GM12878 (cell line): Measurements from ENCODE around the gene ARID4B. TPM values are rescaled to one million over a fixed set of nuclear protein-coding genes. Genes with fewer than 3 reads are reported as not detected.

Experiments used
- ATAC-seq: fragments of 200-7000 bp; cut with Tn5 transposase; 3 replicates; pipeline ENCODE4 v1.9.1; 2020; ENCODE audit warnings: mild to moderate bottlenecking, moderate library complexity
- BruUV-seq: library from RNA; stranded (reverse); fragments of 400-500 nt; replicated peaks from 2 replicates; lab custom pipeline; 2021; lab: Mats Ljungman, UMichigan
- CTCF ChIA-PET: fragments of 300-600 bp; sonication (Branson Sonifier 250); formaldehyde crosslinking; extraction: SDS; loops from one replicate; lab custom pipeline; 2021; ENCODE audit warnings: inconsistent platforms; lab: Yijun Ruan, JAX
- POLR2A ChIA-PET: fragments of 350-600 bp; formaldehyde crosslinking; extraction: SDS; loops from one replicate; lab custom pipeline; 2021; ENCODE audit warnings: inconsistent platforms; lab: Charles Lee
- RAD21 ChIA-PET: fragments of 300-600 bp; sonication (Branson Sonifier 250); formaldehyde crosslinking; loops from one replicate; lab custom pipeline; 2023; ENCODE audit warnings: antibody characterized with exemption; ENCODE audit not compliant: unreplicated experiment; lab: Charles Lee
- SMC1A ChIA-PET: fragments of 300-600 bp; sonication (Branson Sonifier 250); formaldehyde crosslinking; loops from one replicate; lab custom pipeline; 2023; ENCODE audit not compliant: unreplicated experiment, uncharacterized antibody; lab: Charles Lee
- DNase-seq: peaks from one replicate; pipeline ENCODE4 v3.0.0-alpha.2; 2011; ENCODE audit warnings: low read depth, low spot score
- FAIRE-seq: peaks from 3 replicates; lab custom pipeline; 2011; peaks lifted over from hg19 to GRCh38; lab: Jason Lieb, UNC
- H2AFZ ChIP-seq: 2 replicates; pipeline ENCODE4 v1.6.0; 2011; ENCODE audit warnings: low read depth, low read length, control low read depth; ENCODE audit not compliant: control insufficient read depth
- H3K27ac ChIP-seq: 2 replicates; pipeline ENCODE4 v1.5.1; 2011; ENCODE audit warnings: control low read depth; ENCODE audit not compliant: control insufficient read depth, insufficient read depth
- H3K27me3 ChIP-seq, 2 experiments: replicated peaks in 1 of 2; 2 replicates each; pipeline versions ENCODE4 v1.6.0 to v1.6.1; 2011; ENCODE audit warnings: low read length in 1 of 2; ENCODE audit not compliant: control insufficient read depth in 2 of 2, insufficient read depth in 2 of 2
- H3K36me3 ChIP-seq, 2 experiments: 2 replicates each; pipeline ENCODE4 v1.5.1; 2011; ENCODE audit warnings: low read length in 1 of 2; ENCODE audit not compliant: control insufficient read depth in 2 of 2, insufficient read depth in 2 of 2
- H3K4me1 ChIP-seq: 2 replicates; pipeline ENCODE4 v1.6.1; 2011; ENCODE audit warnings: mild to moderate bottlenecking, low read length, moderate library complexity, mixed read lengths; ENCODE audit not compliant: control insufficient read depth, insufficient read depth
- H3K4me2 ChIP-seq: 2 replicates; pipeline ENCODE4 v1.6.0; 2011; ENCODE audit warnings: control low read depth; ENCODE audit not compliant: control insufficient read depth, insufficient read depth
- H3K4me3 ChIP-seq: fragments of 200-600 bp; sonication (generic); 2 replicates; pipeline ENCODE4 v1.5.1; 2016
- H3K79me2 ChIP-seq: 2 replicates; pipeline ENCODE4 v1.6.0; 2011; ENCODE audit warnings: low read length; ENCODE audit not compliant: control insufficient read depth, insufficient read depth
- H3K9ac ChIP-seq: 2 replicates; pipeline ENCODE4 v1.8.0; 2011; ENCODE audit warnings: low read length, control low read depth, mixed read lengths; ENCODE audit not compliant: control insufficient read depth, insufficient read depth
- H3K9me3 ChIP-seq: replicated peaks from 3 replicates; pipeline ENCODE4 v1.5.1; 2011; ENCODE audit warnings: mild to moderate bottlenecking, low read length; ENCODE audit not compliant: control insufficient read depth, insufficient read depth
- H4K20me1 ChIP-seq: 2 replicates; pipeline ENCODE4 v1.6.0; 2011; ENCODE audit not compliant: control insufficient read depth, insufficient read depth
- CBFB ChIP-seq: IDR thresholded peaks from 2 replicates; pipeline ENCODE4 v1.6.1; 2016; ENCODE audit warnings: antibody characterized with exemption, low read depth
- IKZF1 ChIP-seq: fragments of 450-650 bp; conservative IDR thresholded peaks from 2 replicates; pipeline ENCODE4 v1.6.1; 2017; ENCODE audit warnings: antibody characterized with exemption, mild to moderate bottlenecking
- IRF3 ChIP-seq: fragments of 450-650 bp; IDR thresholded peaks from 2 replicates; pipeline ENCODE4 v1.6.1; 2014; ENCODE audit warnings: mild to moderate bottlenecking
- IRF4 ChIP-seq: IDR thresholded peaks from 2 replicates; pipeline ENCODE4 v1.6.1; 2011; ENCODE audit warnings: low read depth, low read length
- KAT2A ChIP-seq: conservative IDR thresholded peaks from 2 replicates; pipeline ENCODE4 v1.6.1; 2011; ENCODE audit warnings: low read depth, low read length; ENCODE audit not compliant: control insufficient read depth
- MEF2B ChIP-seq: fragments of 450-650 bp; IDR thresholded peaks from 2 replicates; pipeline ENCODE4 v1.6.1; 2018; ENCODE audit warnings: mild to moderate bottlenecking, moderate library complexity; ENCODE audit not compliant: partially characterized antibody, poor library complexity, severe bottlenecking
- MYC ChIP-seq: IDR thresholded peaks from 2 replicates; pipeline ENCODE4 v1.6.1; 2011; ENCODE audit warnings: mild to moderate bottlenecking, low read length, moderate library complexity, inconsistent platforms; ENCODE audit not compliant: insufficient read depth, insufficient replicate concordance, insufficient read length, severe bottlenecking
- NFIC ChIP-seq: IDR thresholded peaks from 2 replicates; pipeline ENCODE4 v1.6.1; 2012; ENCODE audit warnings: low read depth, mild to moderate bottlenecking, inconsistent platforms, low read length, moderate library complexity
- NFXL1 ChIP-seq: fragments of 450-650 bp; IDR thresholded peaks from 2 replicates; pipeline ENCODE4 v1.6.1; 2017; ENCODE audit warnings: antibody characterized with exemption, mild to moderate bottlenecking, borderline replicate concordance
- POLR2AphosphoS2 ChIP-seq: IDR thresholded peaks from 2 replicates; pipeline ENCODE4 v1.6.1; 2011; ENCODE audit warnings: low read depth, mild to moderate bottlenecking, low read length, improper control_type of control experiment, moderate library complexity
- RELA ChIP-seq: fragments of 450-650 bp; IDR thresholded peaks from 2 replicates; pipeline ENCODE4 v1.8.0; 2014; ENCODE audit warnings: borderline replicate concordance; ENCODE audit not compliant: partially characterized antibody
- STAT3 ChIP-seq: IDR thresholded peaks from 2 replicates; pipeline ENCODE4 v1.6.1; 2011; ENCODE audit warnings: low read depth, low read length, improper control_type of control experiment
- TBL1XR1 ChIP-seq: IDR thresholded peaks from 2 replicates; pipeline ENCODE4 v1.6.1; 2012; ENCODE audit warnings: low read depth, low read length, improper control_type of control experiment
- WRNIP1 ChIP-seq: IDR thresholded peaks from 2 replicates; pipeline ENCODE4 v1.6.1; 2011; ENCODE audit warnings: low read depth, low read length, improper control_type of control experiment, borderline replicate concordance
- YY1 ChIP-seq: IDR thresholded peaks from 2 replicates; pipeline ENCODE4 v1.6.1; 2011; ENCODE audit warnings: low read depth, mild to moderate bottlenecking, low read length
- ZNF274 ChIP-seq: IDR thresholded peaks from one replicate; pipeline ENCODE4 v1.8.0; 2011; ENCODE audit not compliant: insufficient read length, insufficient read depth
- WGBS: methylation state at CpG from one replicate; pipeline ENCODE4 v1.1.6; 2016; ENCODE audit warnings: low lambda C conversion rate; ENCODE audit not compliant: insufficient replicate concordance, insufficient coverage; ENCODE audit errors: missing lambda C conversion rate; 5-methylcytosine and 5-hydroxymethylcytosine counted together
- in situ Hi-C: fragments of 300-500 bp; cut with MboI; formaldehyde crosslinking; loops from 9 replicates; pipeline ENCODE4 v1.14.3; 2018; ENCODE audit warnings: mixed read lengths
- intact Hi-C: fragments of 100-400 bp; cut with micrococcal nuclease; formaldehyde crosslinking; loops from one replicate; pipeline ENCODE4 v1.14.2; 2022; ENCODE audit not compliant: unreplicated experiment
- polyA plus RNA-seq, 11 experiments: library from polyadenylated mRNA; depleted of rRNA in 4 of 11; unstranded in 6 of 11; stranded (reverse) in 5 of 11; fragments of >200 nt; fragmentation: Nextera tagmentation in 4 of 11; fragmentation: Illumina TruSeq in 1 of 11; extraction: Ambion mirVana in 4 of 11; extraction: Trizol in 1 of 11; gene quantifications; 1 replicate in 1 of 11; 2 replicates in 10 of 11; pipeline versions ENCODE4 v1.2.1 to v1.2.3, GENCODE V29; 2011 to 2016; ENCODE audit warnings: inconsistent platforms in 2 of 11, missing spikeins in 2 of 11, low read depth in 1 of 11
- total RNA-seq, 4 experiments: library from RNA; depleted of rRNA in 3 of 4; stranded (reverse); fragments of >200 nt in 3 of 4; fragmentation: Illumina TruSeq in 1 of 4; extraction: Trizol in 1 of 4; gene quantifications; 2 replicates each; pipeline versions ENCODE4 v1.2.1 to v1.2.3, GENCODE V29; 2013 to 2021
- TF ChIP-seq, protein P1 (sequence below): fragments of 450-650 bp; IDR thresholded peaks from 2 replicates; pipeline ENCODE4 v1.6.1; 2017; ENCODE audit warnings: mild to moderate bottlenecking, moderate library complexity
- TF ChIP-seq, protein P2 (sequence below): IDR thresholded peaks from 2 replicates; pipeline ENCODE4 v1.6.1; 2011; ENCODE audit warnings: mild to moderate bottlenecking, low read depth, low read length, moderate library complexity; ENCODE audit not compliant: insufficient replicate concordance

The ARID4B gene
- total and polyA plus RNA-seq, 10 of the 15 experiments (the other 5 are each of a cell fraction or from before 2014, with no cell fraction given) = 13.6 to 39.1 (median 28.0) TPM

DNA sequence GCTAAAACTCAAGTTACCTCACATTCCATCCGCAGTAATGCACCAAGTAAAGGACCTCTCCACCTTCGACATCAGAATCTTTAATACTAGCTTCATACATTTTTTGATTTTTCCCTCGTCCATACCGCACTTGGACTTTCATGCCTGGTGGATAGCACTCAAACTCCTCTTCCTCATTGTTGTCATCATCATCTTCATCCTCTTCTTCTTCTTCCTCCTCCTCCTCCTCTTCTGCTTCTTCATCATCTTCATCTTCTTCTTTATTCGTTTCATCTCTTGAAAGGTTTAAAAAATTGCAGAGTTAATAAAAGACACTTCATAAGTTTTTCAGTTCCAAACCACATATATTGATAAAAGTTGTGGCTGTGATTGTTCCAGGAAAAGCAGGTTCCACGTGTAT is 114.2 kb downstream of the ARID4B start:
- Histone ChIP-seq H3K27ac (no peak overlapping the region), H3K27me3 (no peaks in the 10 kb centered on the region), H4K20me1 (no peaks in the 10 kb centered on the region), H3K4me3 (no peak overlapping the region), H3K79me2 (no peaks in the 10 kb centered on the region), H3K36me3 (peaks cover 0 to 2% of the 10 kb centered on the region in 2 experiments), H3K4me2 (no peak overlapping the region), H2AFZ (no peak overlapping the region), H3K4me1 (peaks cover 5% of the 10 kb centered on the region; the same call in 1 of the 2 replicates), H3K9me3 (no peaks in the 10 kb centered on the region), H3K9ac (no peak overlapping the region)
- 72% methylated on average over 6 of the region's 6 CpGs for WGBS
- SMC1A ChIA-PET = interaction anchor here (0.9 to 1.5 kb wide), 3 partner anchors 11 to 107 kb away, joined by 3 to 4 read pairs (median 4); no protein-coding TSS in a partner anchor
- BruUV-seq = TSS peak; percentile 17
- CTCF ChIA-PET = interaction anchor here (1.0 to 1.8 kb wide), 3 partner anchors 12 to 28 kb away, joined by 3 to 7 read pairs (median 4); no protein-coding TSS in a partner anchor
- DNase-seq (no peak), FAIRE-seq (no peak), ATAC-seq (no peak)
- intact Hi-C loops (no loop called here), in situ Hi-C loops (no loop called here)
- TF ChIP-seq YY1 (no peak), RELA (no peak), MEF2B (no peak), POLR2AphosphoS2 (no peak), KAT2A (no peak), IRF3 (no peak), NFIC (no peak), STAT3 (no peak), TBL1XR1 (no peak), ZNF274 (no peak), IRF4 (no peak), NFXL1 (no peak), MYC (no peak), IKZF1 (no peak), WRNIP1 (no peak), CBFB (no peak)
- TF ChIP-seq, protein P1, sequence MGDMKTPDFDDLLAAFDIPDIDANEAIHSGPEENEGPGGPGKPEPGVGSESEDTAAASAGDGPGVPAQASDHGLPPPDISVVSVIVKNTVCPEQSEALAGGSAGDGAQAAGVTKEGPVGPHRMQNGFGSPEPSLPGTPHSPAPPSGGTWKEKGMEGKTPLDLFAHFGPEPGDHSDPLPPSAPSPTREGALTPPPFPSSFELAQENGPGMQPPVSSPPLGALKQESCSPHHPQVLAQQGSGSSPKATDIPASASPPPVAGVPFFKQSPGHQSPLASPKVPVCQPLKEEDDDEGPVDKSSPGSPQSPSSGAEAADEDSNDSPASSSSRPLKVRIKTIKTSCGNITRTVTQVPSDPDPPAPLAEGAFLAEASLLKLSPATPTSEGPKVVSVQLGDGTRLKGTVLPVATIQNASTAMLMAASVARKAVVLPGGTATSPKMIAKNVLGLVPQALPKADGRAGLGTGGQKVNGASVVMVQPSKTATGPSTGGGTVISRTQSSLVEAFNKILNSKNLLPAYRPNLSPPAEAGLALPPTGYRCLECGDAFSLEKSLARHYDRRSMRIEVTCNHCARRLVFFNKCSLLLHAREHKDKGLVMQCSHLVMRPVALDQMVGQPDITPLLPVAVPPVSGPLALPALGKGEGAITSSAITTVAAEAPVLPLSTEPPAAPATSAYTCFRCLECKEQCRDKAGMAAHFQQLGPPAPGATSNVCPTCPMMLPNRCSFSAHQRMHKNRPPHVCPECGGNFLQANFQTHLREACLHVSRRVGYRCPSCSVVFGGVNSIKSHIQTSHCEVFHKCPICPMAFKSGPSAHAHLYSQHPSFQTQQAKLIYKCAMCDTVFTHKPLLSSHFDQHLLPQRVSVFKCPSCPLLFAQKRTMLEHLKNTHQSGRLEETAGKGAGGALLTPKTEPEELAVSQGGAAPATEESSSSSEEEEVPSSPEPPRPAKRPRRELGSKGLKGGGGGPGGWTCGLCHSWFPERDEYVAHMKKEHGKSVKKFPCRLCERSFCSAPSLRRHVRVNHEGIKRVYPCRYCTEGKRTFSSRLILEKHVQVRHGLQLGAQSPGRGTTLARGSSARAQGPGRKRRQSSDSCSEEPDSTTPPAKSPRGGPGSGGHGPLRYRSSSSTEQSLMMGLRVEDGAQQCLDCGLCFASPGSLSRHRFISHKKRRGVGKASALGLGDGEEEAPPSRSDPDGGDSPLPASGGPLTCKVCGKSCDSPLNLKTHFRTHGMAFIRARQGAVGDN = no peak
- TF ChIP-seq, protein P2, sequence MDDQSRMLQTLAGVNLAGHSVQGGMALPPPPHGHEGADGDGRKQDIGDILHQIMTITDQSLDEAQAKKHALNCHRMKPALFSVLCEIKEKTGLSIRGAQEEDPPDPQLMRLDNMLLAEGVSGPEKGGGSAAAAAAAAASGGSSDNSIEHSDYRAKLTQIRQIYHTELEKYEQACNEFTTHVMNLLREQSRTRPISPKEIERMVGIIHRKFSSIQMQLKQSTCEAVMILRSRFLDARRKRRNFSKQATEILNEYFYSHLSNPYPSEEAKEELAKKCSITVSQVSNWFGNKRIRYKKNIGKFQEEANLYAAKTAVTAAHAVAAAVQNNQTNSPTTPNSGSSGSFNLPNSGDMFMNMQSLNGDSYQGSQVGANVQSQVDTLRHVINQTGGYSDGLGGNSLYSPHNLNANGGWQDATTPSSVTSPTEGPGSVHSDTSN = no peak
- RAD21 ChIA-PET = no interaction called here
- POLR2A ChIA-PET = no interaction called here
